HG02852 (cell line): Measurements from ENCODE around the gene TRIM4.
"Not testable (repeated sequence)": the region's sequence is repeated elsewhere in the genome, so short reads cannot be mapped to it uniquely, and the experiment has no call there.

Experiments
- ATAC-seq: cut with Tn5 transposase; IDR thresholded peaks from one replicate; pipeline ENCODE4 v1.9.1; 2021; ENCODE audit warnings: mild to moderate bottlenecking, moderate library complexity; ENCODE audit not compliant: unreplicated experiment

TRIM4 gene

GRCh38 chr7:99923200-99923599, 3.9 kb upstream of the TRIM4 start:
- no peak for ATAC-seq

- ATAC-seq, result no peak
Observed at GRCh38 chr7:99920149-99920548, 819 bp upstream of the TRIM4 start.

GRCh38 chr7:99919814-99920112, 433 bp upstream of the TRIM4 start:
- no peak for ATAC-seq

DNA sequence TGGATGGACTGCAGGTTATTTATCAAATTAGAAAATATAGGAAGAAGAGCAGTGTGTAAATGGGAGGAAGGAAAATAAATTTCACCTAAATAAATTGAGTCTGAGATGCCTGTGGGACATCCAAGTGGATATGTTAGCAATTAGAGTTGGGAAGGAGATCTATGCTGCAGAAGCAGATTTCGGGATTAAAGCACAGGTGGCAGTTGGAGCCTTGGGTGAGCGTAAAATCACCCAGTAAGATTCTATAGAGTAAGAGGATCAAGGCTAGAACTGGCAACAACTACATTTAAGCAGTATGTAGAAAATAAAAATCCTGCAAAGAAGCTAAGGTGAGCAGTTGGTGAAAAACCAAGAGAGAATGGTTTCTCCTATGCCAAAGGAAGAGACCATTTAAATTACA, 8.4 kb downstream of the TRIM4 start:
- ATAC-seq, result no peak

DNA sequence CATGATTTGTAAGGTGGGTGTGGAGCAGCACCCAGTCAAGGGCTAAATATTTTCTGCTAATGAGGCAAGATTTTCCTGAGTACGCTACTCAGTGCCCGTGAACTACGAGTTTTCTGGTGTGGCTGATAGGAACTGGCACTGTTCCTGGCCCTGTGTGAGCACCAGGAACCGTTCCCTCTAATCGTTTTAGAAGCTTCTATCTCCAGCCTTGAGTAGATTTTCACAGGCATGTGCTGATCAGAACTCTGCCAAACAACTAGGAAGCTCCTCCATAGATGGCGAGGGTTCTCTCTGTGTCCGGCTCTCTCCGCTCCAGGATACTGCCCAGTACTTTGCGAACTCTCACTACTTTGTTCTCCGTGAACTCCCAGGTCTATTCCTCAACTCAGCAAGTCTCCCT, 17.7 kb downstream of the TRIM4 start:
- no peak for ATAC-seq

DNA sequence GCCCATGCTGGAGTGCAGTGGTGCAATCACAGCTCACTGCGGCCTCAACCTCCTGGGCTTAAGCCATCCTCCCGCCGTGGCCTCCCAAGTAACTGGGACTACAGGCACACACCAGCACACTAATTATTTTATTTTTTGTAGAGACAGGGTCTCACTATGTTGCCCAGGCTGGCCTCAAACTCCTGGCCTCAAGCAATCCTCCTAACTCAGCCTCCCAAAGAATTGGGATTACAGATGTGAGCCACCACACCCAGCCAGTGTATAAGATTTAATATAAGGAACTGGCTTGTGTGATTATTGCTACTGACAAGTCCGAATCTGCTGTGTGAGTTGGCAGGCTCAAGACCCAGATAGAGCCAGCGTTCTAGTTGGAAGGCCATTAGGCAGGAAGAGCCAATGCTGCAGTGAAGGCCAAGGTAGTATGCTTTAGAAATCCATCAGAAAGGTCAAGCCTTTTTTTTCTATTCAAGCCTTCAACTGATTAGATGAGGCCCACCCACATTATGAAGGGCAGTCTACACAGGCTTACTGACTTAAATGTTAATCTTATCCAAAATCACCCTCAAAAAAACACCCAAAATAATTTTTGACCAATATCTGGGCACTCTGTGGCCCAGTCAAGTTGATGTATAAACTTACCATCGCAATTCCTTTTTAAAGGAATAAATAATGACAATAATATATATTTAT, 19.4 kb downstream of the TRIM4 start:
- no peak for ATAC-seq

GRCh38 chr7:99898836-99899235, 20.5 kb downstream of the TRIM4 start:
- no peak for ATAC-seq

GRCh38 chr7:99898023-99898357, 21.3 kb downstream of the TRIM4 start:
- ATAC-seq, result no peak

GRCh38 chr7:99897322-99898022, 21.9 kb downstream of the TRIM4 start:
- ATAC-seq, result no peak

- ATAC-seq, result no peak
Observed at GRCh38 chr7:99894738-99895137, 24.6 kb downstream of the TRIM4 start.

GRCh38 chr7:99893280-99893679, 26.1 kb downstream of the TRIM4 start:
- no peak for ATAC-seq

DNA sequence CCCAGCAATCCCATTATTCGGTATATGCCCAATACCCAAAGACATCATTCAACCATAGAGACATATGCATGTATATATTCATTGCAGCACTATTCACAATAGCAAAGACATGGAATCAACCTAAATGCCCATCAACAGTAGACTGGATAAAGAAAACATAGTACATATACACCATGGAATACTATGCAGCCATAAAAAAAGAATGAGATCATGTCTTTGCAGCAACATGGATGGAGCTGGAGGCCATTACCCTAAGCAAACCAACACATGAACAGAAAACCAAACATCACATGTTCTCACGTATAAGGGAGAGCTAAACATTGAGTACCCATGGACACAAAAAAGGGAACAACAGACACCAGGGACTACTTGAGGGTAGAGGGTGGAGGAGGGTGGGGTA, 29.0 kb downstream of the TRIM4 start:
- ATAC-seq, result not testable (repeated sequence)

- not testable (repeated sequence) for ATAC-seq
Observed at GRCh38 chr7:99888366-99888765, 31.0 kb downstream of the TRIM4 start.

GRCh38 chr7:99881370-99881769, 38.0 kb downstream of the TRIM4 start:
- no peak for ATAC-seq

- ATAC-seq, result no peak
Observed at GRCh38 chr7:99876933-99877332, 42.4 kb downstream of the TRIM4 start, which contains the start of gene OR2AE1. TSS of gene OR2AE1 (minus strand) at chr7:99877033. CDS start at chr7:99877033, 0 bp downstream.

- ATAC-seq, result no peak
Observed at GRCh38 chr7:99876491-99876890, 42.8 kb downstream of the TRIM4 start.

- ATAC-seq, result no peak
Observed at GRCh38 chr7:99868246-99868645, 51.1 kb downstream of the TRIM4 start.

GRCh38 chr7:99867477-99867876, 51.9 kb downstream of the TRIM4 start:
- ATAC-seq, result not testable (repeated sequence)

DNA sequence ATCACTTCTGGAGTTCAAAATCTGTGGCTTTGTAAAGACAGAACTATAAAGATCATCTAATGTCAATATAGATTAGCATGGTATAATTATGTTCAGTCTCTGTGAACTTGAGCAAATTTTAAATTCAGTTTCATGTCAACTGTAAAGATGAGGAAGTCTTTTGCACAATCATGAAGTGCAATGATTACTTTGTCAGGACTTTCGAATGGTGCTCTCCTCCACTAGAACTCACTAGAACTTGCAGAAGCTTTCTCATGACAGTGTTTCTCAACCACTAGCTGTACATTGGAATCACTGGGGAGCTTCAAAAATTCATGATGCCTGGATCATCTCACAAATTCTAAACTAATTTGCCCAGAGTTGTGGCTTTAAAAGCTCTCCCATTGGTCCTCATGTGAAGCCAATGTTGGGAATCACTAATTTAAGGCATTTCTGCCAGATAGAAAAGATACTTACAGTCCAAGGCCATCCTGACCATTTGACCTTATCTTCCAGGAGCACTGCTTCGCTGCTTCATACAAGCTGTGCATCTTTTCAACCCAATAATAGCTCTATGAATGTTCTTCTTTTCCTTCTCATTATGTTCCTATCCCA, 55.4 kb downstream of the TRIM4 start:
- ATAC-seq, result no peak

- no peak for ATAC-seq
Observed at GRCh38 chr7:99860281-99861127, 58.8 kb downstream of the TRIM4 start.

- ATAC-seq, result no peak
Observed at GRCh38 chr7:99855236-99855635, 64.1 kb downstream of the TRIM4 start.
